ENCODE measurements around the gene ZFYVE16.
A peak's percentile ranks its signal among the peaks of the same experiment; 100 is the strongest.
"Not testable (repeated sequence)": the region's sequence is repeated elsewhere in the genome, so short reads cannot be mapped to it uniquely, and the experiment has no call there.

The ZFYVE16 gene

DNA sequence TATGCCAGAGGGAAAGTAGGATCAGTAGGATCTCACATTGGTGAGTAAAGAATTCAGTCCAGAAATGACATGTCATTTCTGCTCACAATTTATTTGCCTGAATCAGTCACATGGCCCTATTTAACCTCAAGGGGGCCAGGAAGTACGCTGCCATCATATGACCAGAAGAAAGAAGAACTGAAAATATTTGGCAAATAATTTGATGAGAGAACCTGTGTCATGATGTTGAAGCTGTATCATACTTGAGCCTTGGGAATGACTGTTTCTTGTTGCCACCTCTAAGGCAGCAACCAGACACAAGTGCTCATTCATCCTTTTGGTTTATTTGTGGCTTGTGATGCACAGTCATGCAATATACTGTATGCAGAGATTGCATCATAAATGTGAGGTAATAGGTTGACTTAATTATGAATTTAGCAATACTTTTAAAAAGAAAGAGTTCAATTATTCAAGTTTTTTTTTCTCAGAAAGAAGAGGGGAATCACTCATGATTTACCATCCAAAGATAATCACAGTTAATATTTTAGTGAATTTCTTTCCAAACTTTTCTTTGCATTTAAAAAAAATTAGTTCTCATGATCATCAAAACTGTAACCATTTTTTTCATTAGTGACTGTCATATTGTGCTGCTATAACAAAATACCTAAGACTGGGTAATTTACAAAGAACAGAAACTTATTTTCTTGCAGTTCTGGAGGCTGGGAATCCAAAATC is 8.2 kb upstream of the ZFYVE16 start:
- Mint-ChIP-seq H3K4me3 (no peak overlapping the region), H3K27ac (no peak overlapping the region), H3K27me3 (peaks cover 9% of the 10 kb centered on the region), H3K4me1 (ENCODE audit: low read depth) (no peaks in the 10 kb centered on the region), H3K36me3 (no peaks in the 10 kb centered on the region), H3K9me3 (ENCODE audit: low read depth) (no peaks in the 10 kb centered on the region)

DNA sequence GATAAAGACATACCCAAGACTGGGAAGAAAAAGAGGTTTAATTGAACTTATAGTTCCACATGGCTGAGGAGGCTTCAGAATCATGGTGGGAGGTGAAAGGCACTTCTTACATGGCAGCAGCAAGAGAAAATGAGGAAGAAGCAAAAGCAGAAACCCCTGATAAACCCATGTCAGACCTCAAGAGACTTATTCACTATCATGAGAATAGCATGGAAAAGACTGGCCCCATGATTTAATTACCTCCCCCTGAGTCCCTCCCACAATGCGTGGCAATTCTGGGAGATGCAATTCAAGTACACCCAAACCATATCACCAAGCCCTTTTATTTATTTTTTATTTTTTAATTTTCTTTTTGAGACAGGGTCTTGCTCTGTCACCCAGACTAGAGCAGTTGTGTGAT is 7.5 kb upstream of the ZFYVE16 start:
- H3K27ac Mint-ChIP-seq; H3K4me1 Mint-ChIP-seq (ENCODE audit: low read depth); H3K27me3 Mint-ChIP-seq; H3K9me3 Mint-ChIP-seq (ENCODE audit: low read depth); H3K4me3 Mint-ChIP-seq; H3K36me3 Mint-ChIP-seq: not testable (repeated sequence)

DNA sequence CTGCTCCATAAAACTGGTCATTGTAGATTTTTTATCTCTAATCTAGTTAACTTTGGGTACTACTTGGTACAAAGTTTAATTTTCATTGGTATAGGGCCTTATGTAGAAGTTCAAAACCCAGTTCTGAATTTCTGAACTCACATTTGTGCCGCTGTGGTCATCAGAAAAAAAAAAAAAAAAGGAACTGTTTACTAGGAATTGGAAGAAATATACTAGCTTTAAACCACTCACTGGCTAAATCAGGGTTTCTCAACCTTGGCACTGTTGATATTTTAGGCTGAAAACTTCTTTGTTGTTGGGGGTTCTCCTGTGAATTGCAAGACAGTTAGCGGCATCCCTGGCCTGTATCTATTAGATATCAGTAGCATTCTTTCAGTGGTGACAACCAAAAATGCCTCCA is 4.1 kb upstream of the ZFYVE16 start:
- Mint-ChIP-seq H3K27me3 (peaks cover 6% of the 10 kb centered on the region), H3K4me1 (ENCODE audit: low read depth) (peaks cover 8% of the 10 kb centered on the region), H3K36me3 (no peaks in the 10 kb centered on the region), H3K27ac (no peak overlapping the region), H3K4me3 (no peak overlapping the region), H3K9me3 (ENCODE audit: low read depth) (no peaks in the 10 kb centered on the region)

DNA sequence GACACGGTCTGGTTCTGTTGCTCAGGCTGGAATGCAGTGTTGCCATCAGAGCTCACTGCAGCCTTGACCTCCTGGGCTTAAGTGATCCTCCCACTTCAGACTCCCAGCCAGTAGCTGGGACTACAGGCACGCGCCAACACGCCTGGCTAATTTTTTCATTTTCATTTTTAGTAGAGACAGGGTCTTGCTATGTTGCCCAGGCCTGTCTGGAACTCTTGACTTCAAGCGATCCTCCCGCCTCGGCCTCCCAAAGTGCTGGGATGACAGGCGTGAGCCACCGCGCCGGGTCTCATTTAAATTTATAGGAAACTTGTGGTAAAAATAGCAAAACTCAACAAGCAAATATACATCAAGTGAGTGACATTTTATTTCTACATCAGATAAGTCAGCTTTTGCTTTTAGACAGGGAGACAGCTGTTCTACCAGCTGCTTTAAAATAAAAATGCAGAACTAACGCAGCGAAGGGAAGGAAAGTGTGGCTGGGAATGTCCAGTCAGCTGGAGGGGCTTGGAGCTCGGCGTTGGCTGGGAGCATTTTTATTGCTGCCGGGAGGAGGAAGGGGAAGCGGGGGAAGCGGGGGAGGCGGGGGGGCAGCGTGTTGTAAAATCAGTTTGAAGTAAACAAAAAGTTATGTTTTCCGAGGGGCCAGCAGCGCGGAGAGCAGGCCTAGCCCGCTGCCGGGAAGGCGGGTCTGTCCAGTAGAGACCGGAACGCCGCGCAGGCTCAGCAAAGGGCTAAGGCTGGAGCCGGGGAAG is 707 bp upstream of the ZFYVE16 start:
- Mint-ChIP-seq H3K4me1 (ENCODE audit: low read depth) (peaks cover 26% of the 10 kb centered on the region), H3K27ac (peak overlapping the region; percentile 98)

DNA sequence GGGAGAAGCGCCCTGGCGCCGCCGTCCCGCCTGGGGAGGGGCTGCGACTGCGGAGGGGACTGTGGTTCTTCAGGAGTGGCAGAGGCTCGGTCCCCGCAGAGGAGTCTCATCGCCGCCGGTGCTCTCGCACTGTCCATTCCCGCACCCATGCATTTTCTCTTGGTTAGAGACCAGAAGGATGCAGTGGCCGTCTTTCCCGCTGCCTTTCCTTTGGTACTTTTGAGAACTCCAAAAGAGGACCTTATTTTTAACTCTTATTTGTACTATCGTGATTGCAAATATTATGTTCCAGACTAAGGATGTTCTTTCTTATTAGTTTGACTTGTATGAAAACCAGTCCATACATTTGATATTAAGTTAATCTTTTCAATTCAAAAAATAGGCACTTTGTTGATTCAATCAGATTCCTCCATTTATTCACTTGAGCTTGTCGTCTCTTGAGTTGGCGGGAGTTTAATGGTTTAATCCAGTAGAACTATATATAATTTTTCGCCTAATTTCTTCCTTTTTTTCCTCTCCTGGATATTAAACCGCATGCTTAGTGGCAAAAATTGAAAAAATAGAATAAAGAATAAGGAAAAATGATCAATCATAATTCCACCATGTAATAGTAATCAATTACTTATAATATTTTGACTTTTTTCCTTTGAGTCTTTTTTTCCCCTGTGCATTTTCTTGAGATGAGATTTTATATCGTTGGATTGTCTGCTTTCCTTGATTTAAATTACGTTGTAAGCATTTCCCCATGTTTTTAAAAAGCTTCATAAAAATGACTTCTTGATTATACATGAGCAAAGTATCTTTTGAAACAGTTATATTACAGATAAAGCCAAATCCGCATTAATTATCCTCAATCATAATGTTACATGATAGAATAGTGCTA is 861 bp downstream of the ZFYVE16 start:
- H3K36me3 Mint-ChIP-seq, result peaks cover 2% of the 10 kb centered on the region
- no peaks in the 10 kb centered on the region for H3K27me3 Mint-ChIP-seq
- peak overlapping the region; percentile 97 for H3K4me3 Mint-ChIP-seq
- H3K4me1 Mint-ChIP-seq (ENCODE audit: low read depth), result peaks cover 26% of the 10 kb centered on the region
- peak overlapping the region; percentile 5 for H3K27ac Mint-ChIP-seq
- H3K9me3 Mint-ChIP-seq (ENCODE audit: low read depth), result no peaks in the 10 kb centered on the region

More for the DNA sequence above, 707 bp upstream of the ZFYVE16 start:
- no peaks in the 10 kb centered on the region for H3K9me3 Mint-ChIP-seq (ENCODE audit: low read depth)
- H3K27me3 Mint-ChIP-seq, result no peaks in the 10 kb centered on the region
- peak overlapping the region; percentile 97 for H3K4me3 Mint-ChIP-seq
- H3K36me3 Mint-ChIP-seq, result no peaks in the 10 kb centered on the region

DNA sequence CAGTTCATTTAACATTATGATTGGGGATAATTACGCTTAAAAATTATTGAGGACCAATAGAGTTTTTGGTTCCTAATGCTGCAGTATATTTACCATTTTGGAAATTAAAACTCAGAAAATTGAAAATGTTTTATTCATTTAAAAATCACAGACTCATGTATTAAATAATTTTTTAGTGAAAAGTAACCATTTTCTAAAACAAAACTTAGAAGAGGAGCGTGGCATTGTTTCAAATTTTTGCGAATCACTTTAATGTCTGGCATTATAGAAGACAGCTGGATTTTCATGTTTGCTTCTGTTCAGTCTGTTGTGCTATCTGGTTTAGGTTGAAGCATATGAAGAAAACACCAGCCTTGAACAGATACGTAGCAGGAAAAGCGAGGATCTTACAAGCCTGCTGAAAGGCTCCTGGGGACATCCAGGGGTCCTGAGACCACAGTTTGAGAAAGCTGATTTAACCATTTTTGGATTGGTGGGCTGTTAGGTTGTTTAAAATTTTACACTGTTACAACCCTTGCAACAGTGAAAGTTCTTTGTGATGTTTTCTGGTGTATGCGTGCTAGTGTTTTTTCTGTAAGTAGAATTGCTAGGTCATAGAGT is 1.6 kb downstream of the ZFYVE16 start:
- H3K27ac Mint-ChIP-seq, result no peak overlapping the region
- no peaks in the 10 kb centered on the region for H3K9me3 Mint-ChIP-seq (ENCODE audit: low read depth)
- H3K4me3 Mint-ChIP-seq, result peak overlapping the region; percentile 97
- peaks cover 27% of the 10 kb centered on the region for H3K4me1 Mint-ChIP-seq (ENCODE audit: low read depth)
- peaks cover 5% of the 10 kb centered on the region for H3K36me3 Mint-ChIP-seq
- no peaks in the 10 kb centered on the region for H3K27me3 Mint-ChIP-seq

DNA sequence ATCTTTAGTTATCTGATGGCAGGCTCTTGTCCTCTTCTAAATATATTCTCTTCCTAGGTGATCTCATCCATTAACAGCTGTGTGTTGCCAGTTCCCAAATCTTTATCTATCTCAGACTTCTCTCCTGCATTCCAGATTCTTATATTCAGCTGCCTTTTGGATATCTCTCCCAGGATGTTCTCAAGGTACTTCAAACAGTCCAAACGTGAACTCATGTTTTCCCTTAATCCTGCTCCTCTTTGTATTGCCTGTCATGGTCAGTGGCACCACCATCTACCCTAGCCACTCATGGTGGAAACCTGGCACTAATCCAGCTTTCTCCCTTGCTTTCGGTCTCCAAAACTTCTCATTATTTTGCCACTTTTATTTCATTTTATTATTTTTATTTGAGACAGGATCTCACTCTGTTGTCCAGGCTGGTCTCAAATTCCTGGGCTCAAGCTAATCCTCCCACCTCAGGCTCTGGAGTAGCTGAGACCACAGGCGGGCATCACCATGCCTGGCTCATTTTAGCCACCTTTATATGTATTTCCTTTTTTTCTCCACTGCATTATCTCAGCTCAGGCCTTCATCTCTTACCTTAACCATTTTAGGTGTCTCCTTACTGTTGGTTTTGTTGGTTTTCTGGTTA is 3.8 kb downstream of the ZFYVE16 start:
- Mint-ChIP-seq H3K4me3 (no peak overlapping the region), H3K27ac (no peak overlapping the region), H3K36me3 (peaks cover 8% of the 10 kb centered on the region), H3K4me1 (ENCODE audit: low read depth) (peaks cover 28% of the 10 kb centered on the region), H3K27me3 (no peaks in the 10 kb centered on the region), H3K9me3 (ENCODE audit: low read depth) (no peaks in the 10 kb centered on the region)

DNA sequence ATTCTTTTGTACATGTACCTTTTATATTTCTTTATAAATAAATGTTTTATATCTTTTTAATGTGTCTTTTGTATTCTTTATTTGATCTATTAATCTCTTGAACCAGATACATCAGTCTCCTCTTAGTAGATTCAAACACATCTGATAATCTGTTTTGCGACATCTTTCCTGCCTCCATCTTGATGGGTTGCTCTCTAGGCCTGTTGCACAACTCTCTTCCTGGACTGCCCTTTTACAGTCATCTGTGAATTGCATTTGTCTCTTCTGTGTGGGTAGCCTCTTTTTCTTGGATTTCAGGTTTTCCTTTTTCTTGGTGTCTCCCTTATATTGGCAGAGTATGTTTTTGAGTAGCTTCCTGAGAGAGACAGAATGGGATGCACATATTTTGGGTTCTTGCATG is 6.2 kb downstream of the ZFYVE16 start:
- Mint-ChIP-seq H3K9me3 (ENCODE audit: low read depth) (no peaks in the 10 kb centered on the region), H3K27me3 (no peaks in the 10 kb centered on the region), H3K36me3 (peaks cover 9% of the 10 kb centered on the region), H3K4me1 (ENCODE audit: low read depth) (peaks cover 18% of the 10 kb centered on the region), H3K27ac (no peak overlapping the region), H3K4me3 (no peak overlapping the region)

DNA sequence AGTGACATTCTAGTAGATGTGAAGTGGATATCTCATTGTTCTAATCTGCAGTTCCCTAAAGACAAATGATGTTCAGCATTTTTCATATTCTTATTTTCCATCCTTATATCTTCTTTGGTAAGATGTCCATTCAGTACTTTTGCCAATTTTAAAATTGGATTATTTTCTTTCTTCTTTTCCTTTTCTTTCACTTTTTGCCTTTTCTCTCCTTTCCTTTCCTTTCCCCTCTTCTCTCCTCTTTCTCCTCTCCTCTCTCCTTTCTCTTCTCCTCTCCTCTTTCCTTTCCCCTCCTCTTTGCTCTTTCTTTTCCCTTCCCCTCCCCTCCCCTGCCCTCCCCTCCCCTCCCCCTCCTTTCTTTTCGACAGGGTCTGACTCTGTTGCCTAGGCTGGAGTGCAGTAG is 10.1 kb downstream of the ZFYVE16 start:
- peaks cover 21% of the 10 kb centered on the region for H3K36me3 Mint-ChIP-seq
- peaks cover 3% of the 10 kb centered on the region for H3K9me3 Mint-ChIP-seq (ENCODE audit: low read depth)
- no peak overlapping the region for H3K4me3 Mint-ChIP-seq
- no peaks in the 10 kb centered on the region for H3K27me3 Mint-ChIP-seq
- H3K4me1 Mint-ChIP-seq (ENCODE audit: low read depth), result peaks cover 3% of the 10 kb centered on the region
- H3K27ac Mint-ChIP-seq, result no peak overlapping the region

DNA sequence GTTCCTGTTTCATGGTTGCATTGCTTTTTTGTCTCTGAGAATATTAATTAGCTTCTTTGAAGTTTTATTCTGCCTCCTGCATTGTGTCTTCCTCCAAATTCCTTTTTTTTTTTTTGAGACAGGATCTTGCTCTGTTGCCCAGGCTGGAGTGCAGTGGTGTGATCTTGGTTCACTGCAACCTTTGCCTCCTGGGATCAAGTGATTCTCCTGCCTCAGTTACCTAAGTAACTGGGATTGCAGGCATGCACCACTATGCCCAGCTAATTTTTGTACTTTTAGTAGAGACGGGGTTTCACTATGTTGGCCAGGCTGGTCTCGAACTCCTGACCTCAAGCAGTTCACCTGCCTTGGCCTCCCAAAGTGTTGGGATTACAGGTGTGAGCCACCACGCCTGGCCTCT is 16.5 kb downstream of the ZFYVE16 start:
- H3K4me1 Mint-ChIP-seq (ENCODE audit: low read depth); H3K27ac Mint-ChIP-seq; H3K4me3 Mint-ChIP-seq; H3K9me3 Mint-ChIP-seq (ENCODE audit: low read depth); H3K27me3 Mint-ChIP-seq: not testable (repeated sequence)
- peaks cover 17% of the 10 kb centered on the region for H3K36me3 Mint-ChIP-seq

DNA sequence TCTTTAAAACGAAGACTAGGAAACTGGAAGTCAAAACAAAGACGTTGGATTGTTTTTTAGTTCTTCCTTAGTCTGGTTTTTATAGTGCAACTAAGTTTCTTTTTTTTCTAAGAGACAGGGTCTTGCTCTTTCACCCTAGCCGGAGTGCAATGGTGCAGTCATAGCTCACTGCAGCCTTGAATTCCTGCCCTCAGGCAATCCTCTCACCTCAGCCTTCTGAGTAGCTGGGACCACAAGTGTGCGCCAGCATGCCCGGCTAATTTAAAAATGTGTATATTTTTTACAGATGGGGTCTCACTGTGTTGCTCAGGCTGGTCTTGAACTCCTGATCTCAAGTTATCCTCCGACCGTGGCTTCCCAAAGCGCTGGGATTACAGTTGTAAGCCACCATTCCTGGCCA is 27.6 kb downstream of the ZFYVE16 start:
- H3K36me3 Mint-ChIP-seq, result peaks cover 16% of the 10 kb centered on the region
- H3K9me3 Mint-ChIP-seq (ENCODE audit: low read depth), result no peaks in the 10 kb centered on the region
- no peaks in the 10 kb centered on the region for H3K27me3 Mint-ChIP-seq
- H3K4me3 Mint-ChIP-seq, result no peak overlapping the region
- no peak overlapping the region for H3K27ac Mint-ChIP-seq
- no peaks in the 10 kb centered on the region for H3K4me1 Mint-ChIP-seq (ENCODE audit: low read depth)

DNA sequence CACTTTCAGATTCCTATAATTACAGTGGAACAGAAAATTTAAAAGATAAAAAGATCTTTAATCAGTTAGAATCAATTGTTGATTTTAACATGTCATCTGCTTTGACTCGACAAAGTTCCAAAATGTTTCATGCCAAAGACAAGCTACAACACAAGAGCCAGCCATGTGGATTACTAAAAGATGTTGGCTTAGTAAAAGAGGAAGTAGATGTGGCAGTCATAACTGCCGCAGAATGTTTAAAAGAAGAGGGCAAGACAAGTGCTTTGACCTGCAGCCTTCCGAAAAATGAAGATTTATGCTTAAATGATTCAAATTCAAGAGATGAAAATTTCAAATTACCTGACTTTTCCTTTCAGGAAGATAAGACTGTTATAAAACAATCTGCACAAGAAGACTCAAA is 29.5 kb downstream of the ZFYVE16 start:
- Mint-ChIP-seq H3K9me3 (ENCODE audit: low read depth) (no peaks in the 10 kb centered on the region), H3K27me3 (no peaks in the 10 kb centered on the region), H3K4me3 (no peak overlapping the region), H3K27ac (no peak overlapping the region), H3K4me1 (ENCODE audit: low read depth) (no peaks in the 10 kb centered on the region), H3K36me3 (peaks cover 28% of the 10 kb centered on the region)

DNA sequence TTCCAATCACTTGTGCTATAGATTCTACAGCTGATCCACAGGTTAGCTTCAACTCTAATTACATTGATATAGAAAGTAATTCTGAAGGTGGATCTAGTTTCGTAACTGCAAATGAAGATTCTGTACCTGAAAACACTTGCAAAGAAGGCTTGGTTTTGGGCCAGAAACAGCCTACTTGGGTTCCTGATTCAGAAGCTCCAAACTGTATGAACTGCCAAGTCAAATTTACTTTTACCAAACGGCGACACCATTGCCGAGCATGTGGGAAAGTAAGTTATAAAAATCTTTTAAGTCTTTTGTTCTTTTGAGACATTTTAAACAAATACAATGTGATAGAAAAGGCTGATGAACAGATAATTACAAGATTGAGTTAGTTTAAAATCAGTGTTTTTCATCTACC is 30.9 kb downstream of the ZFYVE16 start:
- Mint-ChIP-seq H3K9me3 (ENCODE audit: low read depth) (no peaks in the 10 kb centered on the region), H3K4me3 (no peak overlapping the region), H3K36me3 (peaks cover 29% of the 10 kb centered on the region), H3K4me1 (ENCODE audit: low read depth) (no peaks in the 10 kb centered on the region), H3K27me3 (no peaks in the 10 kb centered on the region), H3K27ac (no peak overlapping the region)

DNA sequence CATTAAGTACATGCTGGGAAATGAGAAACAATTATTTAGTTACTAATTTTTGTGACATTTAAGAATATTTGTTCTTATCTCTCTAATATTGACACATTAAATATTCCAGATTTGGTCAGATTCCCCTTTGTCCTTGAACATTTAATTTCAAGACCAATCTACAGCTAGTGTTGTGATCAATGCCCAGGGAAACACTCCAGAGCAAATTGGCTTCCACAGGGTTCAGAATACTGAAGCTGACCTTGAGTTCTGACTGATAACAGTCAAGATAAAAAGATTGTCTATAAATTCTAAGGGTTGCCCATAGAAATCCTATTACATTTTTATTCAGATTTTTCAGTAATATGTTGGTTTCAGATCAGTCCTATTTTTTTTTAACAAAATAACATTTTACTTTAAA is 31.3 kb downstream of the ZFYVE16 start:
- Mint-ChIP-seq H3K36me3 (peaks cover 29% of the 10 kb centered on the region), H3K27ac (no peak overlapping the region), H3K4me1 (ENCODE audit: low read depth) (no peaks in the 10 kb centered on the region), H3K4me3 (no peak overlapping the region), H3K27me3 (no peaks in the 10 kb centered on the region), H3K9me3 (ENCODE audit: low read depth) (no peaks in the 10 kb centered on the region)

All from activated naive CD8-positive, alpha-beta T cell (primary cell).